Ishikawa (cell line): ENCODE data around the gene SCFD2.

Source experiments
- RAD21 ChIP-seq: IDR thresholded peaks from 2 replicates; pipeline ENCODE4 v1.6.1; 2012; ENCODE audit warnings: low read depth
- TAF1 ChIP-seq: IDR thresholded peaks from 2 replicates; pipeline ENCODE4 v1.6.1; 2012; ENCODE audit warnings: low read depth, mild to moderate bottlenecking
- YY1 ChIP-seq: IDR thresholded peaks from 2 replicates; pipeline ENCODE4 v1.6.1; 2012; ENCODE audit warnings: low read depth
- TF ChIP-seq, protein P1 (sequence below): IDR thresholded peaks from 2 replicates; pipeline ENCODE4 v1.6.1; 2012
- TF ChIP-seq, protein P2 (sequence below): IDR thresholded peaks from 2 replicates; pipeline ENCODE4 v1.6.1; 2012

DNA sequence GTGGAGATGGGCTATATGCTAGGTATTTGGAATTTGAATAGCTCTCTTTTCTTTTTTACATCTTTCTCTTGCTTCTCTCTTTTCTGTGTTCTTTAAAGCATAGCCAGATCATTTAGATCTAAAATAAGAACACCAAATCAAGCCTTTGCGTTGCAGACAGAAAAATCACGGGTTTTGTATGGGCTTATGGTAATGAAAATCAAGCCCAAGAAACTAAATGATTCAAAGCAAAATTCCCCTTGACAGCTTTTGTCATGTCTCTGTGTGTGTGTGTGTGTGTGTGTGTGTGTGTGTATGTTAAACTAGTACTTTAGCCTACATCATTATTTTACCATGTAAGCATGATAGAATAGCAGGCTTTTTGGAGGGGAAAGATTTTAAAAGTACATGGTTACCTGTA is 505.5 kb downstream of the SCFD2 start:
- TF ChIP-seq TAF1: no peak
- TF ChIP-seq RAD21: no peak
- TF ChIP-seq, protein P1, sequence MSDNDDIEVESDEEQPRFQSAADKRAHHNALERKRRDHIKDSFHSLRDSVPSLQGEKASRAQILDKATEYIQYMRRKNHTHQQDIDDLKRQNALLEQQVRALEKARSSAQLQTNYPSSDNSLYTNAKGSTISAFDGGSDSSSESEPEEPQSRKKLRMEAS: no peak
- TF ChIP-seq, protein P2, sequence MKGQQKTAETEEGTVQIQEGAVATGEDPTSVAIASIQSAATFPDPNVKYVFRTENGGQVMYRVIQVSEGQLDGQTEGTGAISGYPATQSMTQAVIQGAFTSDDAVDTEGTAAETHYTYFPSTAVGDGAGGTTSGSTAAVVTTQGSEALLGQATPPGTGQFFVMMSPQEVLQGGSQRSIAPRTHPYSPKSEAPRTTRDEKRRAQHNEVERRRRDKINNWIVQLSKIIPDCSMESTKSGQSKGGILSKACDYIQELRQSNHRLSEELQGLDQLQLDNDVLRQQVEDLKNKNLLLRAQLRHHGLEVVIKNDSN: no peak
- no peak for TF ChIP-seq YY1
